HG03135 (cell line): Measurements from ENCODE around the gene RTN4R.
"Not testable (repeated sequence)": the region's sequence is repeated elsewhere in the genome, so short reads cannot be mapped to it uniquely, and the experiment has no call there.

Source experiments
- ATAC-seq: cut with Tn5 transposase; IDR thresholded peaks from one replicate; pipeline ENCODE4 v1.9.1; 2021; ENCODE audit warnings: mild to moderate bottlenecking, moderate library complexity; ENCODE audit not compliant: unreplicated experiment

The RTN4R gene

GRCh38 chr22:20305894-20306645 lies 38.0 kb upstream of the RTN4R start:
- no peak for ATAC-seq

GRCh38 chr22:20305230-20305893 lies 37.2 kb upstream of the RTN4R start:
- ATAC-seq, result not testable (repeated sequence)

- no peak for ATAC-seq
Observed at GRCh38 chr22:20304646-20305045, 36.5 kb upstream of the RTN4R start.

GRCh38 chr22:20303229-20303534 lies 35.1 kb upstream of the RTN4R start:
- ATAC-seq, result not testable (repeated sequence)

- ATAC-seq, result no peak
Observed at GRCh38 chr22:20302438-20303228, 34.5 kb upstream of the RTN4R start.

GRCh38 chr22:20299746-20300136 lies 31.6 kb upstream of the RTN4R start:
- no peak for ATAC-seq

GRCh38 chr22:20298803-20299745 lies 31.0 kb upstream of the RTN4R start:
- ATAC-seq, result no peak

GRCh38 chr22:20298110-20298802 lies 30.1 kb upstream of the RTN4R start:
- no peak for ATAC-seq

- no peak for ATAC-seq
Observed at GRCh38 chr22:20297414-20298109, 29.4 kb upstream of the RTN4R start.

- no peak for ATAC-seq
Observed at GRCh38 chr22:20296598-20296997, 28.5 kb upstream of the RTN4R start.

GRCh38 chr22:20295262-20296064 lies 27.3 kb upstream of the RTN4R start:
- ATAC-seq, result no peak

- ATAC-seq, result no peak
Observed at GRCh38 chr22:20292673-20293232, 24.6 kb upstream of the RTN4R start.

- ATAC-seq, result no peak
Observed at GRCh38 chr22:20292108-20292507, 24.0 kb upstream of the RTN4R start.

GRCh38 chr22:20291604-20292063 lies 23.5 kb upstream of the RTN4R start:
- no peak for ATAC-seq

- ATAC-seq, result no peak
Observed at GRCh38 chr22:20291249-20291586, 23.1 kb upstream of the RTN4R start.

GRCh38 chr22:20290578-20291248 lies 22.6 kb upstream of the RTN4R start:
- no peak for ATAC-seq

GRCh38 chr22:20290045-20290392 lies 21.9 kb upstream of the RTN4R start:
- ATAC-seq, result no peak
